GM19035 (cell line): ENCODE data around the gene SAMD15.
"Not testable (repeated sequence)": the region's sequence is repeated elsewhere in the genome, so short reads cannot be mapped to it uniquely, and the experiment has no call there.

Source experiments
- ATAC-seq: cut with Tn5 transposase; IDR thresholded peaks from one replicate; pipeline ENCODE4 v1.9.1; 2021; ENCODE audit not compliant: unreplicated experiment

SAMD15 gene

DNA sequence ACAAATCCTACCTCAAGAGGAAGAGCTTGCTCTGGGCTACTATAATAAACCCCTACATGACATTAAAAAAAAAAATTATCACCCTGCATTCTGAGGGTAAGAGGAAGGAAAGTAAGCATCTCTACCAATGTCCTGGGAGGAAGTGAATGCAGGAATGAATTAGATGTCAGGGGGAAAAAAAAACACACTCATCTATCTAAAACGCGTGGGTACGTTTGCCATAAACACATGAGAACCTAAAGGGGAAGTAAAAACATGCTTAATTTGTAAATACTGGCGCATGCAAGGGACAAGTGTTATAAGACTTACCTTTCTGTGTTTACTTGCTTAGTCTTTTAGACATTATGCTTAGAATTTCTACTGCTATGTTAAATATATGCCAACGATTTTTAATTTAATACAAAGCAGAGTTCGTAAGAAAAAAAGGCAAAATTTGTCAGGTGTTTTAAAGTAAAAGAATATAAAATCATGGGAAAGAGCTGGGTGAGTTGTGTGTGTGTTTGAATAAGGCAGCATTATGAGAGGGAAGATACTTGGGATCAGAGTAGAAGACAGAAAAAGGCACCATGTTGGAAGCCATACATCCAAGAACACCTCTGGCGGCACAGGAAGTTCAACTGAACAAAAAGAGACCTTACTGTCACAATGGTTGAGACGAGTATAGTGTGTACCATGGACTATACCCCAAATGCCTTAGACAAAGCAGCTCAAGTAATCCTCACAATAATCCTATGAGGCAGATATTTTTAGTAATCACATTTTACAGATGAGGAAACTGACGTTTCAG, 1.8 kb upstream of the SAMD15 start:
- ATAC-seq = no peak

DNA sequence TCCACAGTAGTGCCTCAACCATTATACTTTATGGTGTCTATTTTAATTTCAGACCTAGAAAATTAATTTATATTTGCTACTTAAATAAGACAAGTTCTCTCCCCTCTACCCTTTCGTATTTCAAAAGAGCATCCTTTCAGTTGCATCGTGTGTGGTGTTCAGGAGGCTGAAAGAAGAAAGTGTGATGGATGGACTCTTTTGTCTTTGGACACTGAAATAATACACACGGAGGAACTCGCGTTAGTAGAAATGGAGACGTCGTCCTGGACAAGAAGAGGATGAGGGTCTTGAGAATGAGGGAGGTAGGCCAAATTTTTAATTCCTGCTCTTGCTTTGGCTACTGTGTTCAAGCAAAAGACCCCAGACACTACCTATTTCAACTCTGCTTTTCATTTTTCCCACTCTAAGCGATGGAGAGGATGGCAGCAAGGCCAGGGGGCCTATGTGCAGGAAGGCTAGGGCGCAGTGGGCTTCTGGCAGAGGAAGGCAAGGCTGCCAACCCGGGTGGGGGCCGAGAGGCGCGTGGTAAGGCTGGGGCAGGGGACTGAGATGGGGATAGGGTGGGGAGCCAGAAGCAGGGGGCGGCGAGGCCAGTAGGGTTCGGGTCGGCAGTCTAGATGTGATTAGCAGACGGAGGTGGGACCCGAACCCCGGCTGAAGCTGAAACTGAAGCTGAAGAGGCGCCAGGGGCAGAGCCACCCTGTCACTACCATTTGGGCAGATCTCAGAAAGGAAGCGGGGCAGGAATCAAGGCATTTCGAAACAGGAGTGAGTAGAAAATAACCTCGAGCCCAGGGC, 1.0 kb upstream of the SAMD15 start:
- ATAC-seq = peak; percentile 14

DNA sequence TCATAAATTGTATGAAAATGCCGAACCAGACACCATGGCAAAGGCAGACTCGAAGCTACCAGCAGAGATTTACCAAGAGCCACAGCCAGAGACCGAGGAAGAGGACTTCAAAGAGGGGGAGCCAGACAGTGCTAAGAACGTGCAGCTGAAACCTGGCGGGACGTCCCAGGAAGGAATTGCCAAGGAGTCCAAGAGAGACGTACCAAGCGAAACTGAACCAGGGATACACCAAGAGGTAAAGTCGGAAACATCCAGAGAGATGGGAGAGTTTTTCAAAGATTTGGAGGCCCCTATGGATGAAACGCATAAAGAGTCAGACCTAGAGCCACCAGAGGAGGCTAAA, 294 bp downstream of the SAMD15 start:
- no peak for ATAC-seq

DNA sequence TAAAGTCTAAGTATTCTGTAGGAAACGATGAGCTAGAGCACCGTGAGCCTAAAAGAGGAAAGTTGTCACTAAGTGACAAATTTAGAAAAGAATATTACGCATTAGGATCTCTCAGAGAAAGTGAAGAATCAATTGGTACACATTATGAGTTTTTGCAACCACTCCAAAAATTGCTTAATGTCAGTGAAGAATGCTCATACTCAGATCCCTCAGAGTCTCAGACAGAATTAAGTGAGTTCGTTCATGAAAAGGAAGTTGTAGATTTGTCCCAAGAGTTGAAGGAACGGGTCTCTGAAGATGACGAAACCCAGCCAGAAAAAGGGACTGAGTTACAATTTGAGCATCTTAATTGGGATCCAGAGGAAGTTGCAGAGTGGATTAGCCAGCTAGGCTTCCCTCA, 1.5 kb downstream of the SAMD15 start:
- ATAC-seq = no peak

DNA sequence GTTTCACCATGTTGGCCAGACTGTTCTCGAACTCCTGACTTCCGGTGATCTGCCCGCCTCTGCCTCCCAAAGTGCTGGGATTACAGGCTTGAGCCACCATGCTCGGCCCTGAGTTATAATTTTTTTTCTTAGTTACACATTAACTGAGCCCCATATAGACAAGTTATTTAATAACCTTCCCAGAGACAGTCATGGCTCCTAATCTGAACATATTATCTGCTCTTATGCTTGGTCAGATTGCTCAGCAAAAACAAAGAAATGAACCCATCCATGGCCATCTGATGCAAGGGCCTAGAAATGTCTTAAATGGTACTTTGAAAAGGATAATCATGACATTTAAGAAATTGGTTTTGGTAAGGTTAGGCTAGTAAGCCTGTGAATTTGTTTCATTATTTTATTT, 13.0 kb downstream of the SAMD15 start:
- no peak for ATAC-seq

DNA sequence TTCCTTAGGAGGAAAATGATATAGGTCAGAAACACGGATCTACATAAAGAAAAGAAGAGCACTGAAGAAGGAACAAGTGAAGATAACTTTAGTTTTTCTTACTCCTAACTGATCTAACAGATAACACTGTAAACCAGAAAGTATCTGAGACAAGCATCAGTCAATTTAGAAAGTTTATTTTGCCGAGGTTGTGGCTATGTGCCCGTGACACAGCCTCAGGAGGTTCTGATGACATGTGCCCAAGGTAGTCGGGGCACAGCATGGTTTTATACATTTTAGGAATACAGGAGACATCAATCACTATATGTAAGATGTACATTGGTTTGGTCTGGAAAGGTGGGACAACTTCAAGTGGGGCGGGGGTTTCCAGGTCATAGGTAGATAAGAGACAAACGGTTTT, 23.0 kb downstream of the SAMD15 start:
- no peak for ATAC-seq

DNA sequence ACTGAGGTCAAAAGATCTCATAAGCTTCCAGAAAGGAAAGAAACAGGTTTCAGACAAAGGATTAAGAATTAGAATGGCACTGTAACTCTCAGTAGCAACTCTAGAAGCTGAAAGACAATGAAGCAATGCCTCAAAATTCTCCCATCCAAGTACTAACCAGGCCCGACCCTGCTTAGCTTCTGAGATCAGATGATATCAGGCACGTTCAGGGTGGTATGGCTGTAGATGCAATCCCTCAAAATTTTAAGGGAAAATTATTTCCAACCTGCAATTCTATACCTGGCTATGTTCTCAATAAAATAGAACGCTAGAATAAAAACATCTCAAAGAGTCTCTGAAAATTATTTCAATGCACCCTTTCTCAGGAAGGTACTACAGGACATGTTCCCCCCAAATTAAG, 26.6 kb downstream of the SAMD15 start:
- ATAC-seq = no peak

DNA sequence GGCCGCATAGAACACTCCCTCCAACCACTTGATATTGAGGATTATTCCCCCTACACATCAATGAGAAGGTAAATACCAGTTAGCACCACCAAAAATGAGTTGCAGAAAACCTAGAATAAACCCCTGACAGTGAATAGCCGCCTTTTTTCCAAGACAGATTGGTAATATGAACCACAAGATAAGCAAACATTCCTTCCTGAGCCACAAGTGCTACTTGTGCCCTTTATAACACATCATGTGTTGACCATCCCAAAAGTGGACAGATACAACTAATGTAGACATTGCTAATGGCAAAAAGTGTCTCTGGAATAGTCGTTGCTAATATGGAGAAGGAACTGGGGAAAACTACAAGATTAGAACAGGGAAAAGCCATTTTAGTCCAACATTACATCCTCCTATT, 28.9 kb downstream of the SAMD15 start:
- no peak for ATAC-seq

DNA sequence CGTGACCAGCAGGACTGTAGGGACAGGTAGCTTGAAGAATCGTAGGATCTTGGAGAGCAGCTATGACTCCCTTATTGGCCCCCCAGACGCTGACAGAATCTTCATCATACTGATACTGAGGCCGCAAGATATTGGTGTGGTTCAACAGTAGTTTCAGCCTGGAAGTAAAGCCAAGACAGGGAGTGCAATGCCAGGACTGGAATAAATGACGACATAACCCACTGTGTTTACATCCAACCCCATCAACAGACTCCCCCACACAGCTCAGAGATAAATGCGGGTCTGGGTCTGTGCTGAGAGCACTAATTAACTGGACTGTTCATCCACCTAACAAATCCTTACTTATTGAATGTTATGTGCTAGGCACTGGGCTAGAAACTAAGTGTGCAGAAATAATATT, 29.5 kb downstream of the SAMD15 start:
- ATAC-seq = no peak

DNA sequence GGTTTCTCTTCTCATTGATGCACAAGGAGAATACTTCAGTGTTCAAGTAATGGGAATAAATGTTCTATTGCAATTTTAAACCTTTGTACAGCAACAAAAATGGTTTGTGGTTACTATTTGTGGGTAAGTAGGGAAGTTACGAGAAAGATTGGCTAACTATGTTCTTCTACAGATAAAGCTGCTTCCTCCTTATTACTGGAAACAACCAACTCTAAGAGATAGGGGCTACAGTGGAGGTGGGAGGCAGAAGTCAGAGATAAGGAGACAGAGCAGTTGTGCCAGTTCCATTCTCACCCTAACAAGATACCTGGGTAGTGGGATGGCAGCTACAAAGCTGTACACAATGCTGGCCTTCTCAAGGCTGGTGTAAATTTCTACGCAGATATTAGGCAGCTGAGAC, 30.0 kb downstream of the SAMD15 start:
- ATAC-seq = no peak

DNA sequence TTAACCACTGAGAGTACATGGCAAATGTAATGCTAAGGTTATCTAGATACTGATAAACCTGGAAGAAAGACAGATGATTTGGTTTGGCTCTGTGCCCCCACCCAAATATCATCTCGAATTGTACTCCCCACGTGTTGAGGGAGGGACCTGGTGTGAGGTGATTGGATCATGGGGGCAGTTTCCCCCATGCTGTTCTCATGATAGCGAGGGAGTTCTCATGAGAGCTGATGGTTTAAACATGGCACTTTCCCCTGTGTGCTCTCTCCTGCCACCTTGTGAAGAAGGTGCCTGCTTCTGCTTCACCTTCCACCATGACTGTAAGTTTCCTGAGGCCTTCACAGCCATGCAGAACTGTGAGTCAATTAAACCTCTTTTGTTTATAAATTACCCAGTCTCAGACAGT, 32.0 kb downstream of the SAMD15 start:
- ATAC-seq = no peak

DNA sequence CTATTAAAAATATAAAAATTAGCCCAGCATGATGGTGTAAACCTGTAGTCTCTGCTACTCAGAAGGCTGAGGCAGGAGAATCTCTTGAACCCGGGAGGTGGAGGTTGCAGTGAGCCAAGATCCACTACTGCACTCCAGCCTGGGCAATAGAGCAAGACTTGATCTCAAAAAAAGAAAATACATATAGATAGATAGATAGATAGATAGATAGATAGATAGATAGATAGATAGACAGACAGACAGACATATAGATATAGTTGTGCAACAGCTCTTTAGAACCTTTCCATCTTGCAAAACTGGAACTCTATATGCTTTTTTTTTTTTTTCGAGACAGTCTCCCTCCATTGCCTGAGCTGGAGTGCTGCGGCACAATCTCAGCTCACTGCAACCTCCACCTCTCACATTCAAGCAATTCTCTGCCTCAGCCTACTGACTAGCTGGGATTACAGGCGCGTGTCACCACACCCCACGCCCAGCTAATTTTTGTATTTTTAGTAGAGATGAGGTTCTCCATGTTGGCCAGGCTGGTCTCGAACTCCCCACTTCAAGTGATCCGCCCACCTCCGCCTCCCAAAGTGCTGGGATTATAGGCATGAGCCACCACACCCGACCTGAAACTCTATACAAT, 38.3 kb downstream of the SAMD15 start:
- ATAC-seq = not testable (repeated sequence)

DNA sequence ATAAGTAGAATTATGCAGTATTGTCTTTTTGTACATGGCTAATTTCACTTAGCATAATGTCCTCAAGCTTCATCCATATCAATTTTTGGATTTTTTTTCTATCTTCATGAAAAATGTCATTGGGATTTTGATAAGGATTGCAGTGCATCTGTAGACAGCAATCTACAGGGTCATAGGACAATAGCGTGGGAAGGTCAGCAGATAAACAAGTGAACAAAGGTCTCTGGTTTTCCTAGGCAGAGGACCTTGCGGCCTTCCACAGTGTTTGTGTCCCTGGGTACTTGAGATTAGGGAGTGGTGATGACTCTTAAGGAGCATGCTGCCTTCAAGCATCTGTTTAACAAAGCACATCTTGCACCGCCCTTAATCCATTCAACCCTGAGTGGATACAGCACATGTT, 38.9 kb downstream of the SAMD15 start:
- ATAC-seq = not testable (repeated sequence)

DNA sequence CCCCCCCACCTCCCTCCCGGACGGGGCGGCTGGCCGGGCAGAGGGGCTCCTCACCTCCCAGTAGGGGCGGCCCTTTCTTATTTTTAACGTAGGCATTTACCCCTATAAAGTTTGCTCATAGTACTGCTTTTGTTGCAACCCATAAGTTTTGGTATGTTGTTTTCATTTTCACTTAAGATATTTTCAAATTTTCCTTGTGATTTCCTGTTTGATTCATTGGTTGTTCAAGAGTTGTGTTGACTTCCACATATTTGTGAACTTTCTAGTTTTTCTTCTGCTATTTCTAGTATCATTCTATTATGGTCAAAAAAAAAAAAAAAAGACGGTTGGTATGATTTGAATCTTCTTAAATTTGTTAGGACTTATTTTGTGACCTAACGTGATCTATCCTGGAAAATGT, 39.7 kb downstream of the SAMD15 start:
- no peak for ATAC-seq

DNA sequence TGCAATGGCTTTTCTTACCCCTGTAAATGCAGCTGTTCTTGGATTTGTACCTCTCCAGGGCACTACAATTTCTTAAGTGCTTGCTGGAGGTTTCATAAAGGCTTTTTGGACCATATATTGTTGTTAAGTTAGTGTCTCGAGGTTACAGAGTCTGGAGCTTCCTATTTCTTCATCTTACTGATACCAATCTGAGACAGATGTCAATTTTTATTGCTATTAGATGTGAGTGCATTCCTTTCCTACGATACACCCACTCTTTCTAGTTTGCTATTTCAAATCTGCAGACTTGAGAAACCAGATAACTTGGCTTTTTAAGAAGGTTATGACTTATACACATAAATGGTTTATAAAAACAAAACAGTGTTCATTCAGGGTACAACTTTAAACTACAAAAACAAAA, 44.0 kb downstream of the SAMD15 start:
- no peak for ATAC-seq

DNA sequence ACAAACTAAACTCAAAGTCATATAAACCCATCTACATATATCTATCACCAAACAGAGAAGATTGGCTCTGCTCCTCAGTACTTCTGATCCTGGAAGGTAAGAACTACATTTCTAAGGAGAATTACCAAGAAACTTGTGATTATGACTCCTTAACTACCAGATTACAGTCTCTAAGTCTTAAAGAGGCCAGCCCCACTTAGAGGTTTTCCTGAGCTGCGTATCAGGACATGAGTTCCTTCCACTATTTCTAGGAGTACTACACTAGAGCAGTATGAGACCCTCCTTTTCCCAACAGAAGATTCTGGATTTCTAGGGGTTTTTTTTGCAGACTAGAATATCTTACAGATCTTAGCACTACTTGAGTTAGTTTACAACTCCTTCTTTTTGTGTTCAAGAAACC, 46.2 kb downstream of the SAMD15 start, which contains the start of gene NOXRED1:
Gene NOXRED1, minus strand, starts transcription at position 101 of the 400 bp plus-strand sequence. CDS start 634 bp downstream, outside the sequence.
- no peak for ATAC-seq

DNA sequence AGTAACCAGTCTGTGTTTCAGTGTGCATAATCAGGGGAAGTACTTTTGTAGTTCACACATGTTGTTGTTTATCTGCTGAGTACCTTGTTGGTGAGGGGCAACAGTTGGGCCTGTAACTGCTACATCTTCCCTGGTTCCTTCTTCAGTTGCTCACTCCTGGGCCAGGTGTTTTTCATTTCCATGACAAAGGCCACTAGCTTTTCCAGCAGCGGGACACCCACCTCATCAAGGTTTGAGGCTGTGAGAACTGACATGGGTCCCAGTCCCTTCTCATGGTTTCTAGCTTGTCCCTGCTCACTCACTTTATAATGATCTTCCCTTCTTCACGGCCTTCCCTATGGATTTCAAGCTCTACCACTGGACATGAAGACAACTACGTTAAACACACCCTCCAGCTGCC, 47.7 kb downstream of the SAMD15 start:
- ATAC-seq = no peak

DNA sequence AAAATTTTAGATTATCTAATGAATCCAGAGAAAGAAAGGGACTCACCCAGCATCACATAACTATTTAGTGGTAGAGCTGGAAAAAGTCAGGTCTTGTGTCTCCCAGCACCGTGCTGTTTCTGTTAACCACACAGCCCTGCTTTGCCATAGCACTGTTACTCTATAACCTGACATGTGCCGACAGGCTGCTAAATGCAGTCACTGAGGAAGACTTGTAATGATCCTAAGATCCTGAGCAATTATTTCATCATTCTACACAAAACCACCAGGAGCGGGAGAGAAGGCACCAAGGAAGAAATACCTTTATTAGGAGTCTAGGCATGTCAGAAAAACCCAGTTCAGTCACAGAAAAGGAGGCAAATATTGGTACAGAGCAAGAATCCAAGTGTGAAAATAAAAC, 49.2 kb downstream of the SAMD15 start:
- ATAC-seq = no peak

DNA sequence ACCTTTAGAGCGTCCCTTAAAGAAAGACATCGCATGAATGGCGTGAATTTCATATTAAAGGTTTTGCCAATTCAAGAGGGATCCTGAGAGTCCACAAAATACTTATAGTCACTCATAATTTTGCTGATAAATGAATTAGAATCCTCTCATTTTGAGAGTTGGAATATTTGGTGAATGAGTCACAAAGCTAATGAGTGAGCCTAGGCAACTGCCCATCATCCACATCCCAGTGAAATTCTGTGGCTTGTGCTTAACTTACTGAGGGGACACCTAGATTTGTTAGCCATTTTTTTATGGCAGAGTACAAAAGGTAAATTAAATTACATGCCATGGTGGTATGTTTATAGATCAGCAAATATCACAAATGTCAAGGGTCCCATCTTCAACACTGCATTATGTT, 58.9 kb downstream of the SAMD15 start:
- ATAC-seq = no peak

DNA sequence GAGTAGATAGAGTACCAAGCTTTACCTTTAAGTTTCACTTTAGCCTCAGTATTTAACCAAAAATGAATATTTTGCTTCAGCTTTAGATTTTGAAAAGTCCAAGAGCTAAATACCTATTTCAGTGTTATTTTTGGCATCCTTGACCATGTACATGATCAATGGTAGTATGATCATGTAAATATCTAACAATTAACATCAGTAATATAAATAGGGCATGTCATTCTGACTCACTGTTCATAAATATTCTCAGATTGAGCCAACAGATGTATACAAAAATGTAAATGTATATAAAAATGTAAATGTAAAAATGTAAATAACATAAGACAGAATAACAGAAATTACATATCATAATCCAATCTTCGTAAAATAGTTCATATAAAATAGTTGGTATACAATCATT, 61.4 kb downstream of the SAMD15 start:
- no peak for ATAC-seq

DNA sequence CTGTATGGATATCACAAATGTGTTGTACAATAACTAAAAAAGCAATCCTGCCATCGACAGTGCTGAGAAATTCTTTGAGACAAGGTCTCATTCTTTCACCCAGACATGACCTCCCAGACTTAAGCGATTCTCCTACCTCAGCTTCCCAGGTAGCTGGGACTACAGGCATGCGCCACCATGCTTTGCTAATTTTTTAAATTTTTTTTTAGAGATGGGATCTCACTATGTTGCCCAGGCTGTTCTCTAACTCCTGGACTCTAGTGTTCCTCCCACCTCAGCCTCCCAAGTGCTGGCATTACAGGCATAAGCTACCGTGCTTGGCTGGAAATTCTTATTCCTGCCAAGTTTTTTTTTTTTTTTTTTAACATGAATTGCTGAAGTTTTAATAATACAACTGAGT, 62.7 kb downstream of the SAMD15 start:
- ATAC-seq = no peak
